ENCODE results near the gene SSR1.
A peak's percentile ranks its signal among the peaks of the same experiment; 100 is the strongest.
"Not testable (repeated sequence)": the region's sequence is repeated elsewhere in the genome, so short reads cannot be mapped to it uniquely, and the experiment has no call there.

The SSR1 gene

DNA sequence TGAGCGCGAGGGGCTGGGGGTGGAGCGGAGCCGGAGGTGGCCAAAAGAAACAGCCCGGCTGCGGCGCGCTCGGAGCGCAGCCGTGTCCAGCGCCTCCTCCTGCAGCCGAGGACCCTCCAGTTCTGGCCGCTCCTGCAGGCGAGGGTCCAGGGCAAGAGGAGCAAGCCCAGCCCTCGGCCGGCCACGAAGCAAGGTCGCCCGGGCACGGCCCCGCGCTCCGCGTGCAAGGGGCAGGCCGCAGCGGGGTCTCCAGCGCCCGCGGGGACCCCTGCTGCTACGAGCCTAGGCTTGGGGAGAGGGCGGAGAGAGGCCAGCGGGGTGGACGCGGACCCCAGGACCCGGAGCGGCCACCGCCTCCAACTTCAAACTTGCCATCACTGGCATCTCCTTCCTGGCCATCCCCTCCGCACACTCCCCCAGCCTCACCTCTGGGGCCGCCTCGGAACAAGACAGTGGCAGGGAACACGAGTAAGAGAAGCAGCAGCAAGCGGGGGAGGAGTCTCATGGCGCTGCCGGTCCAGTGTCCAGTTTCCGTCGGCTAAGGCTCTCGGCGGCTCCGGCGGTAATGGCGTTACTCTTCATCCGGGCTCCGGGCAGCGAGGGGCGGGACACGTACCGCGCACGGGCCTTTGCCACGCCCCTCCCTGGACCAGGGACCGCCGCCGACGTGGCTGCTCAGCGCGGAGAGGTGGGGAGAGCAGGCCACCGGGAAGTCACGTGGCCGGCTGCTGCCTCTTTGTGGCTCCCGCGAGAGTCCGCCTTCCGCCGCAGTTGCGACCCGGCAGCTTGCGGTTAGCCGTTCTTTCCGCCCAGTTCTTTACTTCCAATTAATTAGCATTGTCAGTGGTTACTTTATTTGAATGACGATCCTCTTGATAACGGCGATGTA lies at the start of gene SSR1:
TSS of gene SSR1 (minus strand) at position 584 of the 889 bp plus-strand sequence. CDS start at position 505, 79 bp downstream.
- DNase-seq, result peak; percentile 77 to 95

DNA sequence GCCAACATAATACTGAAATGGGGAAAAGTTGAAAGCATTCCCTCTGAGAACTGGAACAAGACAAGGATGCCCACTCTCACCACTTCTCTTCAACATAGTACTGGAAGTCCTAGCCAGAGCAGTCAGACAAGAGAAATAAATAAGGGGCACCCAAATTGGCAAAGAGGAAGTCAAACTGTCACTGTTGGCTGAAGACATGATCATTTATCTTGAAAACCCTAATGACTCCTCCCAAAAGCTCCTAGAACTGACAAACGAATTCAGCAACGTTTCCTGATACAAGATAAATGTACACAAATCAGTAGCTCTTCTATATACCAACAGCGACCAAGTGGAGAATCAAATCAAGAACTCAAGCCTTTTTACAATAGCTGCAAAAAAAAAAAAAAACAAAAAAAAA lies 38.9 kb upstream of the SSR1 start:
- not testable (repeated sequence) for DNase-seq

DNA sequence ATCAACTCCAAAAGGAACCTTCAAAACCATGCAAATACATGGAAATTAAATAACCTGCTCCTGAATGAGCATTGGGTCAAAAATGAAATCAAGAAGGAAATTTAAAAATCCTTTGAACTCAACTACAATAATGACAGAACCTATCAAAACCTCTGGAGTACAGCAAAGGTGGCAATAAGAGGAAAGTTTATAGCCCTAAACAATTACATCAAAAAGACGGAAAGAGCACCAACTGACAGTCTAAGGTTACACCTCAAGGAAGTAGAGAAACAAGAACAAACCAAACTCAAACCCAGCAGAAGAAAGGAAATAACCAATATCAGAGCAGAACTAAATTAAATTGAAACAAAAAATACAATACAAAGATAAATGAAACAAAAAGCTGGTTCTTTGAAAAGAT lies 37.6 kb upstream of the SSR1 start:
- not testable (repeated sequence) for DNase-seq

DNA sequence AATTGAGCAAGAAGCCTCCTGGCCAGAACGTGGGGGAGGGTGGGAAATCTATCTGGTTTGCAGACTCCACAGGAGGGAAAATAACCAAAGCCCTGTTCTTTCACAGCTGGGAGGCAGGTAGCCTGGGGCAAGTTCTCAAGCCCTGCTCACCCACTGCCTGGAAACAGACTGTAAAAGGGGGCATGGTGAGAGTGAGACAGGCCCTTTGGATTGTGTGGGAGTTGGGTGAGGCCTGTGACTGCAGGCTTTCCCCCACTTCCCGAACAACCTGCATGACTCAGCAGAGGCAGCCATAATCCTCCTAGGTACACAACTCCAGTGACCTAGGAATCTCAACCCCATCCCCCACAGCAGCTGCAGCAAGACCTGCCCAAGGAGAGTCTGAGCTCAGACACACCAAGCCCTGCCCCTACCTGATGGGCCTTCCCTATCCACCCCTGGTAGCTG lies 34.6 kb upstream of the SSR1 start:
- not testable (repeated sequence) for DNase-seq

DNA sequence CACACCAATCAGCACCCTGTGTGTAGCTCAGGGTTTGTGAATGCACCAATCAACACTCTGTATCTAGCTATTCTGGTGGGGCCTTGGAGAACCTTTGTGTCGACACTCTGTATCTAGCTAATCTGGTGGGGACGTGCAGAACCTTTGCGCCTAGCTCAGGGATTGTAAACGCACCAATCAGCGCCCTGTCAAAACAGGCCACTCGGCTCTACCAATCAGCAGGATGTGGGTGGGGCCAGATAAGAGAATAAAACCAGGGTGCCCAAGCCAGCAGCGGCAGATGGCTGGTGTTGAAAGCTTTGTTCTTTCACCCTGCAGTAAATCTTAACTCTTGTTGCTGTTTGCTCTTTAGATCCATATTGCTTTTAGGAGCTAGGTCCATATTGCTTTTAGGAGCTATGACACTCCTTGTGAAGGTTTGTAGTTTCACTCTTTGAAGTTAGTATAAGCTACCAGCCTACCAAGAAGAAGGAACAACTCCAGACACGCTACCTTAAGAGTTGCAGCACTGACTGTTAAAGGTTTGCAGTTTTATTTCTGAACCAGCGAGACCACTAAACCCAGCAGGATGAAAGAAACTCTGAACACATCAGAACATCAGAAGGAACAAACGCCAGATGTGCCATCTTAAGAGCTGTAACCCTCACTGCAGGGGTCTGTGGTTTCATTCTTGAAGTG lies 31.9 kb upstream of the SSR1 start:
- not testable (repeated sequence) for DNase-seq

DNA sequence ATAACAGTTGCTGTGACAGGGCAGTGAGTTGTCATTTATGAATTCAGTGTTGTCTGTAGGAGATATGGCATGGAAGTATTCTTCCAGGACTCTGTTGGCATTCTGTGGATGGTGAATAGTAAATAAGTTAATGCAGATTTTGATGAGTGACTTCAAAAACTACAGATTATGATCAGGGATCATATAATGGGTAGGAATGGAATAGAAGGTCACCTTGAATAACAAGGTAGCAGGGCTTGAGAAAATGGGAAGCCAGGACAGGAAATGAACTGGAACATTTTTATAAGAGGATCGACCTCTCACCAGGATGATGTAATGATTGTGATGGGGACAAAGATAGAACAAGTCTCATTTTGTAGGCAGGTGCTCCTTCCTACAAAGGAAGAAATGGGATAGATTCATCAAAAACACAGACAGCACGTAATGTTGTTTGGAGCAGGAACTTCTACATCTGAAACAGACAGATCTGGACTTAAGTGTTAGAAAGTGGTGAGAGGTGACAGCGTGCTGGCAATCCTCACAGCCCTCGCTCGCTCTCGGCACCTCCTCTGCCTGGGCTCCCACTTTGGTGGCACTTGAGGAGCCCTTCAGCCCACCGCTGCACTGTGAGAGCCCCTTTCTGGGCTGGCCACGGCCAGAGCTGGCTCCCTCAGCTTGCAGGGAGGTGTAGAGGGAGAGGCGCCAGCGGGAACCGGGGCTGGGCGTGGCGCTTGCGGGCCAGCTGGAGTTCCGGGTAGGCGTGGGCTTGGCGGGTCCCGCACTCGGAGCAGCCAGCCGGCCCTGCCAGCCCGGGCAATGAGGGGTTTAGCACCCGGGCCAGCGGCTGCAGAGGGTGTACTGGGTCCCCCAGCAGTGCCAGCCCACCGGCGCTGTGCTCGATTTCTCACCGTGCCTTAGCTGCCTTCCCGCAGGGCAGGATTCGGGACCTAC lies 30.8 kb upstream of the SSR1 start:
- DNase-seq, result no peak

DNA sequence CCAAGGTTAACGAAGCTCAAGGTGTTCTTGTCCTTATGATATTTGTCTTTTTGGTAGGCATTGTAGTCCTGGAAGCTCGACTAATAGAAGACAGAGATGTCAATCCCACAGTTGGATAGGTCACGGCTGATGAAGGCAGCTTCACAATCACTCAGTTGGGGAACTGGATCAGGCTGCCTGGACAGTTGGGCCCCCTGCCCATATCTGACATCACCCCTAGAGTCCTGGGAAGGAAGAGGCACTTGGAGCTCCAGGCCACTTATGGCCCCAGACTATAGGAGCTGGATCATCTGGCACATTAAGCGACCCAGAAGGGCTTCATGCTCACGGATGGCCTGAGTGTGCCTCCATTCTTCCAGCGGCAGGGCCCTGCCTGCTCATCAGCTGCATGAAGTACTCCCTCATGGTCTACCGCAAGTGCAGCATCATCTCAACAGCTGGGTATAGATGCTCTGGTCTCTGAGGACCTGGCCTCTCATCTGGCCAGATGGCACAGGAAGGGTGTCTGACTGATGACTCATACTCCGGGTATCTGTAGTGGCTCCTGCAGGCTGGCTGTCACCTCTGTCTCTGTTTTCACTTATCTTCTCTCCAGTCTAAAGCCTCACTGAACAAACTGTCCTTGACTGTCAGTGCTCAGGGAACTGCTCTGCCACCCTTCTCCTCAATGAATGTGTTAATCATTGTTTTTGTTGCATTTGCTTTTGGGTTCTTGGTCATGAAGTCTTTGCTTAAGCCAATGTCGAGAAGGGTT lies 29.2 kb upstream of the SSR1 start:
- DNase-seq, result no peak

DNA sequence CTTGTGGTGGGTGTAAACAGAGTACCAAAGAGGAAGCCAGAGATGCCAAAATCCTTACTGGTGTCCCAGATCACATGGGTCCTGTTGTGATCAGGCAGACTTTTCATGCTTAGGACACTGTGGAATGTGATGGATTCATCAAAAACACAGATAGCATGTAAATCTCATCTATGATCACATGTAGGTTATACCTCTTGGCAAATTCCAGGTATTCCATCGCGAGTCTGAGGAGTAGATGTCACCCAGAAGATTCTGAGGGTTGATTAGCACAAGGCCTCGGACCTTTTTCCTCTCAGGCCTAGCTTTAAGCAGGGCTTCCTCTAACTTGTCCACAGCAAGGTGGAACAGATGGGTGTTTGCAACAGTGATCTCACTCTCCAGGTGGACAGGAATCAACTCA lies 28.3 kb upstream of the SSR1 start:
- no peak for DNase-seq

DNA sequence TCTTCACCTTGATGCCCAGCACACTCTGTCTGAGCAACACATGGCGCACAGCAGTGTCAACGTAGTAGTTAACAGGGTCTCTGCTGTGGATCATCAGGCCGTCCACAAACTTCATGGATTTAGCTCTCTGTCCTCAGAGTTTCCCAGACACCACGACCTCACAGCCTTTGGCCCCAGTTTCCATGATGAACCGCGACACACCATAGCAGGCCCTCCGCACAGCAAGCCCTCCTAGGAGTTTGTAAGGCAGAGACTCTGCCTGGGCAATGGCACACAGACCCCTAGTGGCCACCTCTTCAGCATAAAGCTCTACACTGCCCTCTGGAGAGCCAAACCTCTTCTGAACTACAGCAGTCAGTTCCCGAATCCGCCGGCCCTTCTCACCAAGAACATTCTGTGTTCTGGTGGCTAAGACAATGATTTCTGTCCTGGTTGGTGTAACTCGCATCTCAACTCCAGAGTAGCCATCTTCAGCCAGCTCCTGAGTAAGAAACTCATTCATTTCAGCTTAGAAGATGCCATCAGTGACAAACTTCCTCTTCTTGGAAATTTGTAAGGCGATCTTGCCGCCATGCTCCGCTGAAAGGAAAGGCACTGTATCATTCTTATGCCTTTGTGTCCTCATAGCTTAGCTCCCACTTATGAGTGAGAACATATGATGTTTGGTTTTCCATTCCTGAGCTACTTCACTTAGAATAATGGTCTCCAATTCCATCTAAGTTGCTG lies 26.2 kb upstream of the SSR1 start:
- not testable (repeated sequence) for DNase-seq

DNA sequence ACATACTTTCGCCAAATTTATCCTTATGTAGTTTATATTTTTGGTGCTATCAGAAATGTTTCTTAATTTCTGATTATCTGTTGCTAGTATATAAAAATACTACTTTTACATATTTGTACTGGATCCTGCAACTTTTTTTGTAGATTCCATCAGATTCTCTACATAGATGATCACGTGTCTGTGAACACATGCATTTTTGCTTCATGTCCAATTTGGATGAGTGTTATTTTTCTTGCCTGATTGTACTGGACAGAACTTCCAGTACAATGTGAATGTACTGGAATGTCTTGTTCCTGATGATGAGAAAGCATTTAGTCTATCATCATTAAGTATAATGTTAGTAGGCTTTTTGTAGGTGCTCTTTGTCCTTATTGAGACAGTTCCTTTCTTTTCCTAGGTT lies 25.0 kb upstream of the SSR1 start:
- DNase-seq, result no peak

DNA sequence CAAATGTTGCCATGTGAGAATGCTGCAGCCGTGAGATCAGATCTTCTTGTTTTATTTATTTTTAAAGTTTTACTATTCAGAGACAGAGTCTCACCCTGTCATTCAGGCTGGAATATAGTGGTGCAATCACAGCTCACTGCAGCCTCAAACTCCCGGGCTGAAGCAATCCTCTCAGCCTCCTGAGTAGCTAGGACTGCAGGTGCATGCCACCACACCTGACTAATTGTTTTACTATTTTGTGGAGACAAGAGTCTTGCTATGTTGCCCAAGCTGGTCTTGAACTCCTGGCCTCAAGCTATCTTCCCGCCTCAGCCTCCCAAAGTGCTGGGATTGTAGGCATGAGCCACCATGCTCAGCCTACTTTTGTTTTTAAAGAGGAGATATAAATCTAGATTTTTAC lies 22.5 kb upstream of the SSR1 start:
- no peak for DNase-seq

DNA sequence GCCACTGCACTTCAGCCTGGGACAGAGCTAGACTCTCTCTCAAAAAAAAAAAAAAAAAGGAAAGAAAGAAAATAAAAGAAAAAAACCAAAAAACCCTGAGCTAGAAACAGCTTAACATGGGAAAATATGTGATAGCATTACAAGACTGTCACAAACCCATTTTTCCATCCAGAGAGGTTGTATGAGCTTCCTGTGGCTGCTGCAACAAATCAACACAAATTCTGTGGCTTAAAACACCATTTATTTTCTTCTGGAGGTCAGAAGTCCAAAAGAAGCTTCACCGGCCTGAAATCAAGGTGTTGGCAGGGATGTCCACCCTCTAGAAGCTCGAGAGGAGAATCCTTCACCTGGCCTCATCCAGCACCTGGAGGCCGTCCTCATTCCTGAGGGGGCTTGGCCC lies 21.7 kb upstream of the SSR1 start:
- DNase-seq, result no peak

DNA sequence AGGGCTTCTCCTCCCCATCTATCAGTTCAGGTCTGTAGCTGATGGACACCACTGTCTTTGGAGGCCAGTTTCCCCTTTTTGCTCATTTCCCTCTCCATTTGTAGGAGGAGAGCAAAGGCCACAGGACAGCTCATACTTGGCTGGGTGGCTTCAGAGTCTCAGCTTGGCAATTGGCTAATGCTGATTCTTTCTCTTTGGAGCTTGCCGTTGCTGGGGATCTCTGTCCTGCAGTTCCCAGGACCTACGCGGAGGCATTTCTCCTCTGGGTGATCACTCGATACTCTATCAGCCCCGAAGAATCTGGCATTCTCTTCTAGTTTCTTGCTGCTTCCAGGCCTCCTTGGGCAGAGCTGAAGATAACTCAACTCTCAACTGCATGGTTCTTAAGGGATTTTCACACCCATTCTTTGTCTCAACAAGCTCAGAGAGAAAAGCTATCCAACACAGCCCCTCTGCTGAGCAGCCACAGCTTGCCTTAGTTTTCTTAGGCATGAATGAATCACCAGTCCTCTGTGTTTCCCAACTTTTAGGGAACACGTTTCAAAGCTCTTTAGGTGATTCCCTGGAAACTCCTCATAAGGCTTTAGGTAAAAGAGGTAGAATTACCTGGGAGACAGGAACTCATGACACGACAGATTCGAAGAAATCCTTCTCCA lies 19.2 kb upstream of the SSR1 start:
- no peak for DNase-seq

DNA sequence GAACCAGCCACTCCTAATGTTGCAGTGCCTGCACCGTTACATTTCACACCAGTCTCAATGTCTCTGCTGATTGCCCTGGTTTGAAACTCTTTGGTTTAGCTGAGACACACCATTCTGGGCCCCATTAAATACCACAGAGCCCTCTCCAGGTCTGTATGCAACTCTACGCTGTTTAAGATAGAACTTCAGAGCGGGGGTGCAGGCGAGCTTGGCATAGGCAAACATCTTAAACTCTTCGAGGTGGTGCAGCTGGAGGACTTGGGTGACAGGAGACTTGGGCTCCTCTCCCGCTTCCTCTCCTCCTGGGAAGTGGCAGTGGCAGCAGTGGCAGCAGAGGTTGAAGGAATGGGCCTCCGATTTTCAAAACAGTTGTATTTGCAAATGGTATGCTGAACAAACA lies 18.5 kb upstream of the SSR1 start:
- DNase-seq, result no peak

DNA sequence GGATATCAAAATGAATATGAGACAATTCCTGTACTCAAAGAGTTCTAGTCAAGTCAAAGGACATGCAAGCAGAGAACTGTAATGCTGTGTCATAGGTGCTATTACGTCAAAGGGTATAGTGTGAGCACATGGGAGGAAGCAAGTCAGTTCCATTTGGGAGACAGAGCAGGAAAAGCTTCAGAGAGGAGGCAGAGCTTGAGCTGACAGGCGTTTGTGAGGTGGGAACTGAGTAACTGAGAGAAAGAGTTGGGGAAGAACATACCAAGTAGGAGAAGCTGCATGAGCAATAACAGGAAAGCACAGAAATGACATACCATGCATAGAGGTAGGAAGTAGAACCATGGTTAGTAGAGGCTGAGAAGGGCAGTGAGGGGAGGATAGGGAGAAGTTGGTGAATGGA lies 15.2 kb upstream of the SSR1 start:
- DNase-seq, result no peak

DNA sequence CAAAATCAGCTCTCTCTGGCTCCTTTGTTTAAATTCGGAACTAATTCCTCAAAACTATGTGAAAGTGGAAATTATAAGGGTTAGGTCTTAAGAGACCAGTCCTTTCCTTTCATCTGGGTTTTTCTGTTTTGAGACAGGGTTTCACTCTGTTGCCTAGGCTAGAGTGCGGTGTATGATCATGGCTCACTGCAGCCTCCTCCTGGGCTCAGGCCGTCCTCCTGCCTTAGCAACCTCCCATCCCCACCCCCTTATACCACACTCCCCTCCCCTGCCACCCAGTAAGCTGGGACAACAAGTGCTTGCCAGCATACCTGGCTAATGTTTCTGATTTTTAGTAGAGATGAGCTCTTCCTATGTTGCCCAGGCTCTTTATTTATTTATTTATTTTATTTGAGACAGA lies 12.8 kb upstream of the SSR1 start:
- no peak for DNase-seq

DNA sequence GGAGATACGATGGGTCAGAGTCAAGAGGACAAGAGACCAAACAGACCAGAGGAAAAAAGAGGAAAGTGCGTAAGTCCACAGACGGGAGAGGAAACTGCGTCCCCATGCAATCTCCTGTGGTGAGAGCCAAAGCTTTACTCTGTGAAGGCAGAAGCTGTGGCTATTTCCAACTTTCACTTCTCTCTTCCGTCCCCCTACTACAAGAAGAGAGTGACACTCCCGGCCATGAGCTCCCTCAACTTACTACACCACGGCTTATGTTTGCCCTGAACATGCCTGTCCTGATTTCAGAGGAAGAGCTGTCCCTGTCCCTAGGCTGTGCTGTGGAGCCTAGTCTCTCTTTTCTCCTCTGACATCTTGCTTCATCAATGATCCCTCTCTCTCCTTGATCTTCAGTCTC lies 11.5 kb upstream of the SSR1 start:
- no peak for DNase-seq

DNA sequence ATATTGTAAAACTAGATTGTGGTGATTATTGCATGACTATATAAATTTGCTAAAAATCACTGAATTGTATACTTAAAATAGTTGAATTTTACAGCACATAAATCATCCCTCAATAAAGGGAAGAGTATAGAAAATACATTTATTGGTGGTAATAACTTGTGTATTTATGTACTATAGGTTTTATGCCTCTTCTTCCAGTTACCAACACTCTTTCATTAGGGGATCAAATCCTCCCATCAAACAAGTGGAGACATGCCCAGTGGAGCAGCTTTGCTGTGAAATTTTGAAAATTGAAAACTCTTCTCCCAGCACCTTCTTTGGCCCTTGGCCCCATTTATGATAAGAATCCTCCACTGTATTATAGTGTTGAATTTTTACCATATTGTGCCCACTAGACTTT lies 10.1 kb upstream of the SSR1 start:
- no peak for DNase-seq

DNA sequence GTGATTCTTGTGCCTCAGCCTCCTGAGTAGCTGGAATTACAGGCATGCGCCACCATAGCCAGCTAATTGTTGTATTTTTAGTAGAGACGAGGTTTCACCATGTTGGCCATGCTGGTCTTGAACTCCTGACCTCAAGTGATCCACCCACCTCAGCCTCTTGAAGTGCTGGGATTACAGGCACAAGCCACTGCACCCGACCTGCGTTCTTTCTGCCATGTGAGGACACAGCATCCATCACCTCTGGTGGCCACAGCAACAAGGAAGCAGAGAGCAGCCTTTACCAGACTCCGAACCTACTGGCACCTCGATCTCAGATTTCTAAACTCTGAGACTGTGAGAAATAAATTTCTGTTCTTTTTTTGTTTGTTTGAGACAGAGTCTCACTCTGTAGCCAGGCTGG lies 8.9 kb upstream of the SSR1 start:
- DNase-seq, result not testable (repeated sequence)

DNA sequence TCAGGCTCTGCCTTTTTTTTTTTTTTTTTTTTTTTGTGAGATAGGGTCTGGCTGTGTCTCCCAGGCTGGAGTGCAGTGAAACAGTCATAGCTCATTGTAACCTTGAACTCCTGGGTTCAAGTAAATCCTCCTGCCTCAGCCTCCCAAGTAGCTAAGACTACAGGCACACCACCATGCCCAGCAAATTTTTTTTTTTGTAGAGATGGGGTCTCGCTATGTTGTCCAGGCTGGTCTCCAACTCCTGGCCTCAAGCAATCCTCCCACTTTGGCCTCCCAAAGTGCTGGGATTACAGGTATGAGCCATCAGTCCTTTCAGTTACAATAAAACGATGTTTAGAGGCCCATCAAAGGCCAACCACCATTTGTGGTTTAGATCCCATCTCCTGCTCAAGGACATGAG lies 6.4 kb upstream of the SSR1 start:
- not testable (repeated sequence) for DNase-seq

DNA sequence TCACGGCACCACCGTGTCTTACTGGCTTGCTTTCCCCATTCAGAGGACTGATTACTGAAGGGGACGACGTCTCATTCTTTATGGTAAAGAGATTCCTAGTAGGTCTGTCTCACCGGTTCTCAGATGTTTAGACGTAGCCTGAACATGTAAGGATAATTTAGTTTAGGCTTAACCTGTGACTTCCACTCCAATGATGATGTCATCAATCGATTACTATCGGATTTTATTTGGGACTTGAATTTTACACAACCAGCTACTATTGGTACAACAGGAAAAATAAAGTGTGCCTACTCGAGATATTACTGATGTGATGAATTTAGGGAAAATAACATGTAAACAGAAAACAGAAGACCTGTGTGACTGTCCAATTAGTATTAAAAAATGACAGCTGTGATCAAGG lies 4.5 kb upstream of the SSR1 start:
- DNase-seq, result no peak
